SU-DHL-6 (cell line): ENCODE data around the gene LCE6A.

Experiments used
- H2AFZ ChIP-seq: fragments of 200-600 bp; sonication (generic); 2 replicates; pipeline ENCODE4 v1.6.1; 2014; ENCODE audit warnings: low read depth, mild to moderate bottlenecking, moderate library complexity, mixed read lengths, antibody characterized with exemption, low read length; ENCODE audit not compliant: severe bottlenecking
- H3F3A ChIP-seq: fragments of 200-600 bp; shearing (Covaris generic); 2 replicates; pipeline ENCODE4 v1.6.0; 2016; ENCODE audit warnings: antibody characterized with exemption, mild to moderate bottlenecking; ENCODE audit not compliant: insufficient read depth
- H3K27ac ChIP-seq: fragments of 200-600 bp; sonication (generic); 2 replicates; pipeline ENCODE4 v1.5.1; 2016; ENCODE audit warnings: low read depth, mild to moderate bottlenecking, low read length, moderate library complexity, mixed read lengths
- H3K27me3 ChIP-seq: fragments of 200-600 bp; sonication (generic), shearing (Covaris generic); 2 replicates; pipeline ENCODE4 v1.6.0; 2014; ENCODE audit warnings: mild to moderate bottlenecking, low read length
- H3K36me3 ChIP-seq: fragments of 200-600 bp; sonication (generic); 2 replicates; pipeline ENCODE4 v1.6.1; 2014; ENCODE audit warnings: mild to moderate bottlenecking, low read length, mixed read lengths
- H3K4me2 ChIP-seq: fragments of 300-600, 200-600 bp; shearing (Covaris generic), sonication (generic); 2 replicates; pipeline ENCODE4 v1.6.0; 2014; ENCODE audit warnings: low read length, low read depth, mild to moderate bottlenecking; ENCODE audit not compliant: poor library complexity, severe bottlenecking
- H3K4me3 ChIP-seq: fragments of 200-600 bp; sonication (generic); 2 replicates; pipeline ENCODE4 v1.5.1; 2014; ENCODE audit warnings: antibody characterized with exemption, low read length, mild to moderate bottlenecking, mixed read lengths; ENCODE audit not compliant: insufficient read depth, poor library complexity, severe bottlenecking
- H3K79me2 ChIP-seq: fragments of 200-600 bp; sonication (generic); 2 replicates; pipeline ENCODE4 v1.6.1; 2014; ENCODE audit warnings: mild to moderate bottlenecking, low read length, moderate library complexity; ENCODE audit not compliant: insufficient read depth
- H3K9ac ChIP-seq: fragments of 200-600 bp; sonication (generic); 2 replicates; pipeline ENCODE4 v1.7.0; 2014; ENCODE audit warnings: mild to moderate bottlenecking, low read length
- H3K9me2 ChIP-seq: fragments of 200-600 bp; sonication (generic); replicated peaks from 2 replicates; pipeline ENCODE4 v1.6.1; 2014; ENCODE audit warnings: low read length; ENCODE audit not compliant: insufficient read depth
- H3K9me3 ChIP-seq: fragments of 200-600 bp; sonication (generic); 2 replicates; pipeline ENCODE4 v1.6.1; 2014; ENCODE audit warnings: low read length, mixed read lengths; ENCODE audit not compliant: insufficient read depth
- H4K20me1 ChIP-seq: fragments of 200-600 bp; sonication (generic); 2 replicates; pipeline ENCODE4 v1.6.1; 2014; ENCODE audit warnings: low read depth, mild to moderate bottlenecking, antibody characterized with exemption, low read length, moderate library complexity, mixed read lengths
- EZH2phosphoT487 ChIP-seq: fragments of 200-600 bp; sonication (generic), shearing (Covaris generic); conservative IDR thresholded peaks from 2 replicates; pipeline ENCODE4 v1.6.1; 2018; ENCODE audit warnings: mild to moderate bottlenecking, antibody characterized with exemption, low read length, moderate library complexity, mixed read lengths
- TF ChIP-seq, protein P1 (sequence below): fragments of 200-600 bp; sonication (generic); IDR thresholded peaks from one replicate; pipeline ENCODE4 v1.5.1; 2017; ENCODE audit warnings: antibody characterized with exemption, mild to moderate bottlenecking, low read length, moderate library complexity; ENCODE audit not compliant: insufficient read depth, poor library complexity, severe bottlenecking

The LCE6A gene

DNA sequence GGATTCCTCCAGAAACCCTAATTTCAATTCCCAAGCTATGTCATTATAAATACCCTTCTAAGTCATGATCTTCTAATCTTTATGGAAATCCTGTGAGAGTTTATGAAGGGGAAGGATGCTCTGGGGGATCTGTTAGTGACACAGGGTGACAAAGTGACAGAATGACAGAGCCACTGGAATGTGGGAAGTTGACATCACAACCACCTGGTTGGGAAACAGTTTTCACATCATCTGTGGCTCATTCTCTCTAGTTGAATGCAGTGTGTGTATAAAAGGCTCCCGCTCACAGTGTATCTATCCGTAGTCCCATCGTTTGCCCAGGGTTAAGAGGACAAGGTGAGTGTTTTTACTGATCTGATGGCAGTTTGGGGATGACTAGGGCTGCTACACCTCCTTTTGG lies 17.0 kb downstream of the LCE6A start, which contains the start of gene LCE7A:
Gene LCE7A, plus strand, starts transcription at position 301 of the 400 bp plus-strand sequence. CDS start 702 bp downstream, outside the sequence.
- TF ChIP-seq EZH2phosphoT487, result no peak
- TF ChIP-seq, protein P1, sequence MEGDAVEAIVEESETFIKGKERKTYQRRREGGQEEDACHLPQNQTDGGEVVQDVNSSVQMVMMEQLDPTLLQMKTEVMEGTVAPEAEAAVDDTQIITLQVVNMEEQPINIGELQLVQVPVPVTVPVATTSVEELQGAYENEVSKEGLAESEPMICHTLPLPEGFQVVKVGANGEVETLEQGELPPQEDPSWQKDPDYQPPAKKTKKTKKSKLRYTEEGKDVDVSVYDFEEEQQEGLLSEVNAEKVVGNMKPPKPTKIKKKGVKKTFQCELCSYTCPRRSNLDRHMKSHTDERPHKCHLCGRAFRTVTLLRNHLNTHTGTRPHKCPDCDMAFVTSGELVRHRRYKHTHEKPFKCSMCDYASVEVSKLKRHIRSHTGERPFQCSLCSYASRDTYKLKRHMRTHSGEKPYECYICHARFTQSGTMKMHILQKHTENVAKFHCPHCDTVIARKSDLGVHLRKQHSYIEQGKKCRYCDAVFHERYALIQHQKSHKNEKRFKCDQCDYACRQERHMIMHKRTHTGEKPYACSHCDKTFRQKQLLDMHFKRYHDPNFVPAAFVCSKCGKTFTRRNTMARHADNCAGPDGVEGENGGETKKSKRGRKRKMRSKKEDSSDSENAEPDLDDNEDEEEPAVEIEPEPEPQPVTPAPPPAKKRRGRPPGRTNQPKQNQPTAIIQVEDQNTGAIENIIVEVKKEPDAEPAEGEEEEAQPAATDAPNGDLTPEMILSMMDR, result no peak
- Histone ChIP-seq H3K27ac (no peak within 1 kb of the TSS), H4K20me1 (no peaks in the 10 kb centered on the region), H3K36me3 (no peaks in the 10 kb centered on the region), H3K9ac (no peak within 1 kb of the TSS), H3K4me2 (no peak within 1 kb of the TSS), H3K4me3 (no peak within 1 kb of the TSS), H2AFZ (no peak within 1 kb of the TSS), H3K27me3 (no peaks in the 10 kb centered on the region), H3F3A (no peaks in the 10 kb centered on the region), H3K9me2 (no peaks in the 10 kb centered on the region), H3K9me3 (no peaks in the 10 kb centered on the region), H3K79me2 (no peaks in the 10 kb centered on the region)

DNA sequence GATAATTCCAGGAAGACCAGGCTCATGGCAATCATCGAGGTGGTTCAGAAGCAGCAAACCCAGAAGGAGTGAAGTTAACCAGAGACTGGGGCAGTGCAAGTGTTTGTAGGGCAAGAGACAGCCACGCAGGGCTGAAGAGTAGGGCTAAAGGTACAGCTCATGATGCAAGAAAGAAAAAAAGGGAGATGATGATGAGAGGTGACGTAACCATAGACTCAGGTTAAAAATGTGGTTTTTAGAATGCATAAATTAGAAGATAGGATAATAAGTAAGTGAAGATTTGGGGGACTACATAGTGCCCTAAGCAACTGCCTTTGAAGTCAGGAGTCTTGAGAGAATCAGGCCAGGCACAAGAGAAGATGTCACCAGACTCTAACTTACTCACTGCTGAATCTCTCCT lies 17.5 kb downstream of the LCE6A start:
- Histone ChIP-seq H3K4me3 (no peak overlapping the region), H3F3A (no peaks in the 10 kb centered on the region), H4K20me1 (no peaks in the 10 kb centered on the region), H3K79me2 (no peaks in the 10 kb centered on the region), H3K36me3 (no peaks in the 10 kb centered on the region), H3K27ac (no peak overlapping the region), H3K27me3 (no peaks in the 10 kb centered on the region), H3K9me3 (no peaks in the 10 kb centered on the region), H3K4me2 (no peak overlapping the region), H3K9me2 (no peaks in the 10 kb centered on the region), H2AFZ (no peak overlapping the region), H3K9ac (no peak overlapping the region)
- TF ChIP-seq, protein P1, result no peak
- TF ChIP-seq EZH2phosphoT487, result no peak

DNA sequence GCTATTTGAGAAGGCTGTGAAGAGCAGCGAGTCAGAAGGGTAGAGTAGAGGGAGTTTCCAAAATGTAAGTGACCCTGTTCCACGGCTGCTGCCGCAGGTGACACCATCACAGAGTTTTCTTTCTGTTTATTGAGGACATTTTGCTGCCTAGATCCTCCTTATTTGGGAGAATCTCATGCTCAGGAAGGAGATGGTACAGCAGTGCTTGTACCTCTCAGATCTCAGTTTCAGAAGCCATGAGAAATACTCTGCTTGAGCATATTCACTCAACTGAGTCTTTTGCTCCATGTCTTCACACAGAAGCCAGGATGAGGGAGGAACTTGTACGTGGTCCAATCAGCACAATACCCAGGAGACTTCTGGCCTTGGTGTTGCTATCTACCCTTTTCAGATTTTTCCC lies 18.7 kb downstream of the LCE6A start:
- Histone ChIP-seq H4K20me1 (no peaks in the 10 kb centered on the region), H3K4me3 (no peak overlapping the region), H2AFZ (no peak overlapping the region), H3K9ac (no peak overlapping the region), H3K27me3 (no peaks in the 10 kb centered on the region), H3K9me3 (no peaks in the 10 kb centered on the region), H3K79me2 (no peaks in the 10 kb centered on the region), H3K4me2 (no peak overlapping the region), H3K9me2 (no peaks in the 10 kb centered on the region), H3K36me3 (no peaks in the 10 kb centered on the region), H3F3A (no peaks in the 10 kb centered on the region), H3K27ac (no peak overlapping the region)
- no peak for TF ChIP-seq EZH2phosphoT487
- TF ChIP-seq, protein P1, result no peak

DNA sequence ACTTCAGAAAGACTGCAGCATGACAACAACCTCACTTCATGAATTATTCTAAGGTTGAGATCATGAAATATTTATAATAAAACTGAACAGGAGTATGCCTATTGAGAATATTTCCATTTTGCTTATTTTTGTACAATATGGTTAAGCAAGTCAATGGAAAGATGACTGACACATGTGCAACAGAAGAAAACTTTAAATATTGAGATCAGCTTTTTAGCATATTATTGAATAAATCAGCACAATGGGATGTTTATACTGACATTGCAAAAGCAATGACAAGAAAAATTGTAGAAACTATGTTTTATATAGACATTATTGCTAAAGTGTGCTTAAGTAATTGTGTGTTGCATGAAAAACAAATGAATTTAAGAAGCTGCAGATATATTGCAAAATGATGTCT lies 21.8 kb downstream of the LCE6A start:
- Histone ChIP-seq H2AFZ (no peak overlapping the region), H3K9ac (no peak overlapping the region), H3K79me2 (no peaks in the 10 kb centered on the region), H3F3A (no peaks in the 10 kb centered on the region), H4K20me1 (no peaks in the 10 kb centered on the region), H3K4me3 (no peak overlapping the region), H3K4me2 (no peak overlapping the region), H3K27me3 (no peaks in the 10 kb centered on the region), H3K9me3 (no peaks in the 10 kb centered on the region), H3K27ac (no peak overlapping the region), H3K36me3 (no peaks in the 10 kb centered on the region), H3K9me2 (no peaks in the 10 kb centered on the region)
- TF ChIP-seq, protein P1, result no peak
- TF ChIP-seq EZH2phosphoT487, result no peak
